CD14-positive monocyte (primary cell): Measurements from ENCODE around the gene ZNF273. TPM values are rescaled to one million over a fixed set of nuclear protein-coding genes. Genes with fewer than 3 reads are reported as not detected.
"Not testable (repeated sequence)": the region's sequence is repeated elsewhere in the genome, so short reads cannot be mapped to it uniquely, and the experiment has no call there.

Experiments
- DNase-seq, 3 donors: peaks; one replicate each; pipeline ENCODE4 v3.0.0-alpha.2; 2011 to 2022
- H2AFZ ChIP-seq: 2 replicates; pipeline ENCODE4 v1.6.0; 2012; ENCODE audit warnings: mild to moderate bottlenecking, low read depth, low read length, inconsistent platforms; ENCODE audit not compliant: insufficient read depth, poor library complexity, severe bottlenecking
- H3K27ac ChIP-seq, 2 donors: 1 replicate in 1 of 2; 2 replicates in 1 of 2; pipeline ENCODE4 v1.5.1; 2012 to 2013; ENCODE audit warnings: low read length in 2 of 2, control low read depth in 1 of 2, inconsistent platforms in 1 of 2, low read depth in 1 of 2, mild to moderate bottlenecking in 1 of 2
- H3K27me3 ChIP-seq, 2 donors: one replicate each; pipeline versions ENCODE4 v1.6.0 to v1.6.1; 2011 to 2013; ENCODE audit warnings: low read length in 2 of 2; ENCODE audit not compliant: control insufficient read depth in 2 of 2, insufficient read depth in 2 of 2
- H3K36me3 ChIP-seq, 2 donors: replicated peaks in 1 of 2; 1 replicate in 1 of 2; 2 replicates in 1 of 2; pipeline versions ENCODE4 v1.5.1 to v1.6.1; 2012 to 2013; ENCODE audit warnings: low read length in 2 of 2, control low read depth in 1 of 2, inconsistent platforms in 1 of 2, mild to moderate bottlenecking in 1 of 2; ENCODE audit not compliant: insufficient read depth in 2 of 2, control insufficient read depth in 1 of 2
- H3K4me1 ChIP-seq, 2 donors: 1 replicate in 1 of 2; 2 replicates in 1 of 2; pipeline versions ENCODE4 v1.5.1 to v1.6.1; 2012 to 2013; ENCODE audit warnings: low read length in 2 of 2, control low read depth in 1 of 2, inconsistent platforms in 1 of 2, mild to moderate bottlenecking in 1 of 2, moderate library complexity in 1 of 2; ENCODE audit not compliant: insufficient read depth in 2 of 2, control insufficient read depth in 1 of 2
- H3K4me2 ChIP-seq: replicated peaks from 2 replicates; pipeline ENCODE3; 2012; ENCODE audit warnings: low read length, moderate library complexity, mild to moderate bottlenecking; ENCODE audit not compliant: poor library complexity, severe bottlenecking; ENCODE audit errors: extremely low read depth
- H3K4me3 ChIP-seq, 3 experiments: fragments of 200-600 bp in 1 of 3; sonication (generic) in 1 of 3; replicated peaks in 1 of 3; 1 replicate in 2 of 3; 2 replicates in 1 of 3; pipeline ENCODE4 v1.5.1; 2011 to 2013; ENCODE audit warnings: low read length in 3 of 3, mild to moderate bottlenecking in 3 of 3, control low read depth in 2 of 3, low read depth in 2 of 3, inconsistent platforms in 1 of 3, moderate library complexity in 1 of 3
- H3K79me2 ChIP-seq: 2 replicates; pipeline ENCODE4 v1.6.0; 2012; ENCODE audit warnings: mild to moderate bottlenecking, control low read depth, inconsistent platforms, low read length, moderate library complexity; ENCODE audit not compliant: insufficient read depth
- H3K9ac ChIP-seq: 2 replicates; pipeline ENCODE4 v1.6.0; 2017; ENCODE audit warnings: low read length, mild to moderate bottlenecking; ENCODE audit not compliant: insufficient read depth, poor library complexity, severe bottlenecking
- H3K9me3 ChIP-seq, 2 donors: replicated peaks in 1 of 2; 1 replicate in 1 of 2; 2 replicates in 1 of 2; pipeline versions ENCODE4 v1.5.1 to v1.6.1; 2012 to 2013; ENCODE audit warnings: low read length in 2 of 2, control low read depth in 1 of 2; ENCODE audit not compliant: control insufficient read depth in 1 of 2, insufficient read depth in 1 of 2
- H4K20me1 ChIP-seq: 2 replicates; pipeline ENCODE4 v1.6.0; 2012; ENCODE audit warnings: mild to moderate bottlenecking, low read length, control low read depth, moderate library complexity; ENCODE audit not compliant: insufficient read depth
- H3K27ac Mint-ChIP-seq, 7 donors: one replicate each; pipeline ENCODE4 v1.8.0; 2020; ENCODE audit warnings: mild to moderate bottlenecking in 7 of 7, mixed read lengths in 7 of 7, moderate library complexity in 6 of 7, inconsistent platforms in 2 of 7
- H3K27me3 Mint-ChIP-seq, 3 donors: one replicate each; pipeline ENCODE4 v1.8.0; 2021 to 2022; ENCODE audit warnings: low read depth in 3 of 3, mild to moderate bottlenecking in 3 of 3, mixed read lengths in 3 of 3, moderate library complexity in 3 of 3, inconsistent platforms in 1 of 3
- H3K36me3 Mint-ChIP-seq, 2 donors: one replicate each; pipeline ENCODE4 v1.8.0; 2020; ENCODE audit warnings: mixed read lengths in 2 of 2, inconsistent platforms in 1 of 2, mild to moderate bottlenecking in 1 of 2
- H3K4me1 Mint-ChIP-seq: one replicate; pipeline ENCODE4 v1.8.0; 2020; ENCODE audit warnings: mild to moderate bottlenecking, mixed read lengths
- H3K4me3 Mint-ChIP-seq, 2 donors: one replicate each; pipeline ENCODE4 v1.8.0; 2020; ENCODE audit warnings: mild to moderate bottlenecking in 2 of 2, mixed read lengths in 2 of 2, moderate library complexity in 1 of 2
- H3K9me3 Mint-ChIP-seq, 7 donors: one replicate each; pipeline ENCODE4 v1.8.0; 2020 to 2022; ENCODE audit warnings: mixed read lengths in 7 of 7, mild to moderate bottlenecking in 6 of 7, moderate library complexity in 6 of 7, inconsistent platforms in 2 of 7
- WGBS: methylation state at CpG from one replicate; pipeline ENCODE4 v1.1.5; 2013; ENCODE audit warnings: missing lambda C conversion rate; ENCODE audit not compliant: insufficient coverage; 5-methylcytosine and 5-hydroxymethylcytosine counted together
- intact Hi-C, 2 donors: fragments of 100-400 bp; cut with micrococcal nuclease; formaldehyde crosslinking; loops; one replicate each; pipeline versions ENCODE4 v1.15.0 to v1.15.1; 2023
- polyA plus RNA-seq, 3 donors: library from polyadenylated mRNA; depleted of rRNA in 1 of 3; unstranded in 2 of 3; stranded (reverse) in 1 of 3; fragments of 300-500 nt in 2 of 3; fragments of >200 nt in 1 of 3; fragmentation: Illumina TruSeq in 2 of 3; gene quantifications; 1 replicate in 2 of 3; 2 replicates in 1 of 3; pipeline ENCODE4 v1.2.3, GENCODE V29; 2012 to 2021
- TF ChIP-seq, protein P1 (sequence below): fragments of 200-600 bp; IDR thresholded peaks from one replicate; pipeline ENCODE4 v1.8.0; 2022; ENCODE audit warnings: antibody characterized with exemption, mild to moderate bottlenecking

The ZNF273 gene
- polyA plus RNA-seq, 3 donors: 0.21 to 1.7 (median 0.62) TPM

DNA sequence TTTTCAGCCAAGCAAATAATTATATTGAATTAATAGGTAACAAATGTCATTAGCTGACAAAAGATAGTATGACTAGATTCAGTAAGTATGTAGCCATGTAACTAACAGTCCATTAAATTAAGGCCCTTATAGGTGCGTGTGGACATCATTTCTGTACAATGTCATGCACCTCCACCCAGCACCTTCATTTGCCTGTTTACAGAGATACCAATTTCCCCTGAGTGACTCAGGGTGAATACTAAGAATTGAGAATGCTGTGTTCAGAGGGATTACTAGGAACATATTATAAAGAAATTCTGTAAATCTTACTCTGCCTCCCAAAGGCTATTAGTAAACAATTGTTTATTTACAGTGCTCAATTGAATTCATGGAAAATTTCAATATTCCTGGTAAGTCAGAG lies 48.1 kb upstream of the ZNF273 start:
- Mint-ChIP-seq H3K36me3 (no peaks in the 10 kb centered on the region), H3K4me3 (no peak overlapping the region), H3K27me3 (no peaks in the 10 kb centered on the region), H3K9me3 (peaks cover 5 to 20% (median 10%) of the 10 kb centered on the region in 7 donors), H3K4me1 (no peaks in the 10 kb centered on the region), H3K27ac (no peak overlapping the region)
- Histone ChIP-seq H3K4me2 (no peak overlapping the region), H3K27me3 (no peaks in the 10 kb centered on the region), H3K27ac (no peak overlapping the region), H3K79me2 (no peaks in the 10 kb centered on the region), H3K9me3 (peaks cover 6 to 13% of the 10 kb centered on the region in 2 donors), H3K36me3 (no peaks in the 10 kb centered on the region), H3K4me3 (no peak overlapping the region), H2AFZ (no peak overlapping the region), H4K20me1 (no peaks in the 10 kb centered on the region), H3K9ac (no peak overlapping the region), H3K4me1 (no peaks in the 10 kb centered on the region)
- no peak for DNase-seq
- no CpG with 5 or more reads among the region's 1 CpG for WGBS
- TF ChIP-seq, protein P1, sequence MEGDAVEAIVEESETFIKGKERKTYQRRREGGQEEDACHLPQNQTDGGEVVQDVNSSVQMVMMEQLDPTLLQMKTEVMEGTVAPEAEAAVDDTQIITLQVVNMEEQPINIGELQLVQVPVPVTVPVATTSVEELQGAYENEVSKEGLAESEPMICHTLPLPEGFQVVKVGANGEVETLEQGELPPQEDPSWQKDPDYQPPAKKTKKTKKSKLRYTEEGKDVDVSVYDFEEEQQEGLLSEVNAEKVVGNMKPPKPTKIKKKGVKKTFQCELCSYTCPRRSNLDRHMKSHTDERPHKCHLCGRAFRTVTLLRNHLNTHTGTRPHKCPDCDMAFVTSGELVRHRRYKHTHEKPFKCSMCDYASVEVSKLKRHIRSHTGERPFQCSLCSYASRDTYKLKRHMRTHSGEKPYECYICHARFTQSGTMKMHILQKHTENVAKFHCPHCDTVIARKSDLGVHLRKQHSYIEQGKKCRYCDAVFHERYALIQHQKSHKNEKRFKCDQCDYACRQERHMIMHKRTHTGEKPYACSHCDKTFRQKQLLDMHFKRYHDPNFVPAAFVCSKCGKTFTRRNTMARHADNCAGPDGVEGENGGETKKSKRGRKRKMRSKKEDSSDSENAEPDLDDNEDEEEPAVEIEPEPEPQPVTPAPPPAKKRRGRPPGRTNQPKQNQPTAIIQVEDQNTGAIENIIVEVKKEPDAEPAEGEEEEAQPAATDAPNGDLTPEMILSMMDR: no peak
- intact Hi-C loops: no loop called here

DNA sequence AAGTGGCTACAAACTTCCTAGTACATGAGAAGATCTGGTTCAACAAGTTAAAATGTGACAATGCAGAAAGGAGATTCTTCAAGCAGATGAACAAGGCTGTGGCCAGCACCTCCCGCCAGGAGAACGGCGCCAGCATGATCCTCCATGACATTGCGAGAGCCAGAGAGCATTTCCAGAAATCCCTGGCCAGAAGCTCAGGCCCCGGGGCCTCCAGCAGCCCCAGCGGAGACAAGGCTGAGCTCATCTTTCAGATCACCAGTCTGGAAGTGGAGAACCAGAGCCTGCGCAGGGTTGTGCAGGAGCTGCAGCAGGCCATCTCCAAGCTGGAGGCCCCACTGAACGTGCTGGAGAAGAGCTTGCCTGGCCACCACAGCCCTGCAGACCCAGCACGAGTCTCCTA lies 40.1 kb upstream of the ZNF273 start:
- no peaks in the 10 kb centered on the region for H3K36me3 Mint-ChIP-seq
- no peak for DNase-seq
- Histone ChIP-seq H2AFZ (no peak overlapping the region), H3K27ac (no peak overlapping the region), H3K27me3 (no peaks in the 10 kb centered on the region), H4K20me1 (no peaks in the 10 kb centered on the region), H3K4me2 (no peak overlapping the region), H3K9me3 (peaks cover 28 to 31% of the 10 kb centered on the region in 2 donors), H3K36me3 (no peaks in the 10 kb centered on the region), H3K79me2 (no peaks in the 10 kb centered on the region), H3K9ac (no peak overlapping the region), H3K4me1 (no peaks in the 10 kb centered on the region), H3K4me3 (no peak overlapping the region)
- peaks cover 21 to 44% (median 29%) of the 10 kb centered on the region in 7 donors for H3K9me3 Mint-ChIP-seq
- WGBS: 83% methylated on average over 9 of the region's 9 CpGs
- TF ChIP-seq, protein P1: no peak
- no peak overlapping the region for H3K4me3 Mint-ChIP-seq
- H3K27ac Mint-ChIP-seq: no peak overlapping the region
- intact Hi-C loops: no loop called here
- no peaks in the 10 kb centered on the region for H3K4me1 Mint-ChIP-seq
- H3K27me3 Mint-ChIP-seq: peaks cover 0 to 2% (median 0%) of the 10 kb centered on the region in 3 donors

DNA sequence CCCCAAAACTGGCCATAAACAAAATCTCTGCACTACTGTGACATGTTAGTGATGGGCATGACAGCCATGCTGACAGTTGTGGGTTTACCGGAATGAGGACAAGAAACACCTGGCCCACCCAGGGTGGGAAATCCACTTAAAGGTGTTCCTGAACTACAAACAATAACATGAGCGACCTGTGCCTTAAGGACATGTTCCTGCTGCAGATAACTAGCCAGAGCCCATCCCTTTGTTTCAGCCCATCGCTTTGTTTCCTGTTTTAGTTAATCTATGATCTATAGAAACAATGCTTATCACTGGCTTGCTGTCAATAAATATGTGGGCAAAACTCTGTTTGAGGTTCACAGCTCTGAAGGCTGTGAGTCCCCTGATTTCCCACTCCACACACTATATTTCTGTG lies 39.5 kb upstream of the ZNF273 start:
- H4K20me1 ChIP-seq, H2AFZ ChIP-seq, H3K36me3 ChIP-seq, intact Hi-C loops, H3K4me3 Mint-ChIP-seq, H3K27ac ChIP-seq, H3K4me3 ChIP-seq, H3K4me2 ChIP-seq, H3K4me1 Mint-ChIP-seq, DNase-seq, H3K36me3 Mint-ChIP-seq, H3K27me3 Mint-ChIP-seq, H3K79me2 ChIP-seq, H3K4me1 ChIP-seq, H3K27ac Mint-ChIP-seq, H3K9ac ChIP-seq, H3K27me3 ChIP-seq: not testable (repeated sequence)
- 95% methylated on average over 2 of the region's 3 CpGs for WGBS
- H3K9me3 ChIP-seq: peaks cover 33 to 36% of the 10 kb centered on the region in 2 donors
- H3K9me3 Mint-ChIP-seq: peaks cover 25 to 50% (median 34%) of the 10 kb centered on the region in 7 donors
